CMK (cell line): Measurements from ENCODE around the gene MVB12B.

ENCODE experiments used
- DNase-seq: peaks from one replicate; pipeline ENCODE4 v3.0.0-alpha.2; 2010; ENCODE audit warnings: low read depth

Gene MVB12B

GRCh38 chr9:126303488-126303887 lies 23.1 kb upstream of the MVB12B start:
- no peak for DNase-seq

- DNase-seq: no peak
Observed at GRCh38 chr9:126304207-126304970, 22.2 kb upstream of the MVB12B start.

- DNase-seq: no peak
Observed at GRCh38 chr9:126304971-126305320, 21.7 kb upstream of the MVB12B start.

GRCh38 chr9:126306071-126306647 lies 20.5 kb upstream of the MVB12B start:
- DNase-seq: no peak

GRCh38 chr9:126307322-126308061 lies 19.1 kb upstream of the MVB12B start:
- DNase-seq: no peak

- DNase-seq: no peak
Observed at GRCh38 chr9:126309427-126310189, 17.0 kb upstream of the MVB12B start.

- DNase-seq: no peak
Observed at GRCh38 chr9:126312584-126313551, 13.8 kb upstream of the MVB12B start.

GRCh38 chr9:126316085-126316655 lies 10.5 kb upstream of the MVB12B start:
- DNase-seq: no peak

- DNase-seq: no peak
Observed at GRCh38 chr9:126317513-126317912, 9.1 kb upstream of the MVB12B start.

GRCh38 chr9:126318858-126319257 lies 7.8 kb upstream of the MVB12B start:
- DNase-seq: no peak

- DNase-seq: no peak
Observed at GRCh38 chr9:126319671-126320070, 7.0 kb upstream of the MVB12B start.

- no peak for DNase-seq
Observed at GRCh38 chr9:126320158-126320922, 6.3 kb upstream of the MVB12B start.

- no peak for DNase-seq
Observed at GRCh38 chr9:126321742-126322141, 4.9 kb upstream of the MVB12B start.

- no peak for DNase-seq
Observed at GRCh38 chr9:126325821-126326220, 808 bp upstream of the MVB12B start.

- no peak for DNase-seq
Observed at GRCh38 chr9:126327006-126327713, 531 bp downstream of the MVB12B start.

GRCh38 chr9:126327714-126328185 lies 1.1 kb downstream of the MVB12B start:
- DNase-seq: no peak

- no peak for DNase-seq
Observed at GRCh38 chr9:126328407-126328806, 1.8 kb downstream of the MVB12B start.

- DNase-seq: no peak
Observed at GRCh38 chr9:126329476-126330275, 3.0 kb downstream of the MVB12B start.

GRCh38 chr9:126330536-126330935 lies 3.9 kb downstream of the MVB12B start:
- DNase-seq: no peak
